Neuronal stem cell (in vitro differentiated cells): Measurements from ENCODE around the gene OCA2.

Source experiments
- DNase-seq: peaks from one replicate; pipeline ENCODE4 v3.0.0-alpha.2; 2013; ENCODE audit warnings: low spot score
- H2AFZ ChIP-seq: one replicate; pipeline ENCODE4 v1.6.1; 2013; ENCODE audit warnings: mild to moderate bottlenecking, low read length, inconsistent platforms
- H2AK5ac ChIP-seq: 2 replicates; pipeline ENCODE4 v1.6.1; 2013; ENCODE audit warnings: low read depth, mild to moderate bottlenecking, inconsistent platforms, low read length, moderate library complexity, mixed read lengths
- H2BK120ac ChIP-seq: 2 replicates; pipeline ENCODE4 v1.6.1; 2013; ENCODE audit warnings: low read depth, mild to moderate bottlenecking, inconsistent platforms, low read length, moderate library complexity, mixed read lengths
- H2BK12ac ChIP-seq: one replicate; pipeline ENCODE4 v1.6.1; 2013; ENCODE audit warnings: low read length, inconsistent platforms
- H2BK15ac ChIP-seq: 2 replicates; pipeline ENCODE4 v1.6.1; 2013; ENCODE audit warnings: mild to moderate bottlenecking, low read length, inconsistent platforms, mixed read lengths
- H2BK5ac ChIP-seq: one replicate; pipeline ENCODE4 v1.6.1; 2013; ENCODE audit warnings: inconsistent platforms, mild to moderate bottlenecking, low read length, moderate library complexity
- H3K14ac ChIP-seq: one replicate; pipeline ENCODE4 v1.6.1; 2013; ENCODE audit warnings: low read length, inconsistent platforms
- H3K18ac ChIP-seq: 2 replicates; pipeline ENCODE4 v1.6.1; 2013; ENCODE audit warnings: low read length, inconsistent platforms
- H3K23ac ChIP-seq: 2 replicates; pipeline ENCODE4 v1.6.1; 2013; ENCODE audit warnings: low read depth, mild to moderate bottlenecking, mixed read lengths, low read length, inconsistent platforms; ENCODE audit not compliant: poor library complexity
- H3K27ac ChIP-seq: replicated peaks from 3 replicates; pipeline ENCODE4 v1.5.1; 2013; ENCODE audit warnings: low read length, inconsistent platforms
- H3K27me3 ChIP-seq, 3 experiments: 2 replicates each; pipeline ENCODE4 v1.6.1; 2013; ENCODE audit warnings: low read length in 3 of 3, mild to moderate bottlenecking in 2 of 3, inconsistent platforms in 1 of 3, low read depth in 1 of 3, mixed read lengths in 1 of 3, moderate library complexity in 1 of 3; ENCODE audit not compliant: control insufficient read depth in 3 of 3, insufficient read depth in 3 of 3
- H3K36me3 ChIP-seq, 2 donors: replicated peaks in 1 of 2; 2 replicates each; pipeline ENCODE4 v1.6.1; 2013; ENCODE audit warnings: low read length in 2 of 2; ENCODE audit not compliant: control insufficient read depth in 2 of 2, insufficient read depth in 2 of 2
- H3K4ac ChIP-seq: 2 replicates; pipeline ENCODE4 v1.6.1; 2013; ENCODE audit warnings: inconsistent platforms, mild to moderate bottlenecking, low read length, moderate library complexity
- H3K4me1 ChIP-seq, 2 donors: 1 replicate in 1 of 2; 2 replicates in 1 of 2; pipeline ENCODE4 v1.6.1; 2013; ENCODE audit warnings: low read length in 2 of 2, low read depth in 1 of 2; ENCODE audit not compliant: control insufficient read depth in 2 of 2, insufficient read depth in 1 of 2
- H3K4me2 ChIP-seq: one replicate; pipeline ENCODE4 v1.6.1; 2013; ENCODE audit warnings: mild to moderate bottlenecking, low read length, inconsistent platforms; ENCODE audit not compliant: insufficient read depth, poor library complexity, severe bottlenecking
- H3K4me3 ChIP-seq, 2 donors: 2 replicates each; pipeline ENCODE4 v1.5.1; 2013; ENCODE audit warnings: low read length in 2 of 2, mild to moderate bottlenecking in 2 of 2, inconsistent platforms in 1 of 2, moderate library complexity in 1 of 2
- H3K79me1 ChIP-seq: one replicate; pipeline ENCODE4 v1.6.1; 2013; ENCODE audit warnings: low read depth, mild to moderate bottlenecking, inconsistent platforms, low read length, moderate library complexity
- H3K9ac ChIP-seq: one replicate; pipeline ENCODE4 v1.6.1; 2013; ENCODE audit warnings: mild to moderate bottlenecking, low read depth, low read length, inconsistent platforms; ENCODE audit not compliant: poor library complexity
- H3K9me3 ChIP-seq, 2 donors: replicated peaks in 1 of 2; 2 replicates each; pipeline versions ENCODE3 to v1.6.1; 2013; ENCODE audit warnings: low read length in 2 of 2, mild to moderate bottlenecking in 2 of 2, inconsistent platforms in 1 of 2, low read depth in 1 of 2, mixed read lengths in 1 of 2, moderate library complexity in 1 of 2; ENCODE audit not compliant: control insufficient read depth in 2 of 2, insufficient read depth in 1 of 2
- H4K8ac ChIP-seq: one replicate; pipeline ENCODE4 v1.6.1; 2013; ENCODE audit warnings: low read depth, mild to moderate bottlenecking, inconsistent platforms, low read length, moderate library complexity
- H4K91ac ChIP-seq: one replicate; pipeline ENCODE4 v1.6.1; 2013; ENCODE audit warnings: low read length, low read depth, mild to moderate bottlenecking, inconsistent platforms; ENCODE audit not compliant: poor library complexity
- WGBS, 2 donors: extraction: QIAGEN DNeasy Blood & Tissue Kit; methylation state at CpG; one replicate each; pipeline ENCODE4 v1.1.7; 2013; ENCODE audit warnings: missing lambda C conversion rate in 2 of 2, mixed read lengths in 1 of 2; ENCODE audit not compliant: insufficient read length in 2 of 2, insufficient replicate concordance in 1 of 2; ENCODE audit errors: extremely low coverage in 2 of 2; 5-methylcytosine and 5-hydroxymethylcytosine counted together

The OCA2 gene

DNA sequence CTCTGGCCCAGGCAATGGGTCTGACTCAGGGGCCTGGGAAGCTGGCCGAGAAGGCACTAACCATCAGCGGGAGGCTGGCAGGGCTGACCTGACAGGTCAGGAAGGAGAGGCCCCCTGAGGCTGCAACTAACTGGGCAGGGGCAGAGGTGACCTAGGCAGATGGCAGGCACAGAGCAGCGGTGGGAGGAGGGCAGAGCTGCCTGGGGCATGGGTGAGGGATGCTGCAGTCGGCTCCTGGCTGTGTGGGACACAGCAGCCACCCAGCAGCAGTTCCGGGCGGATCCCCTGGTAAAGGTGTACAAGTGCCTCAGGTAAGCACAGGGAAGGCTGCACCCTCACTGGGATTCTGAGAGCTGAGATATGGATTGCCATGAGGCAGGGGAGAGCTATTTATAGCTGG, 236.1 kb downstream of the OCA2 start:
- H3K4me2 ChIP-seq, result no peak overlapping the region
- no peak overlapping the region for H2BK15ac ChIP-seq
- WGBS, 2 donors, result no CpG with 5 or more reads among the region's 6 CpGs
- H3K27me3 ChIP-seq, result no peaks in the 10 kb centered on the region
- no peaks in the 10 kb centered on the region for H3K79me1 ChIP-seq
- H3K18ac ChIP-seq, result no peak overlapping the region
- no peak overlapping the region for H3K27ac ChIP-seq
- no peak overlapping the region for H2AK5ac ChIP-seq
- H2BK120ac ChIP-seq, result no peak overlapping the region
- no peak overlapping the region for H3K14ac ChIP-seq
- no peak for DNase-seq
- no peak overlapping the region for H3K4ac ChIP-seq
- H4K91ac ChIP-seq, result no peak overlapping the region
- H3K9ac ChIP-seq, result no peak overlapping the region
- peaks cover 0 to 2% of the 10 kb centered on the region in 2 donors for H3K4me1 ChIP-seq
- no peak overlapping the region for H3K4me3 ChIP-seq
- H3K23ac ChIP-seq, result no peak overlapping the region
- no peak overlapping the region for H2BK5ac ChIP-seq
- no peak overlapping the region for H2BK12ac ChIP-seq
- no peak overlapping the region for H4K8ac ChIP-seq
- no peak overlapping the region for H2AFZ ChIP-seq
- H3K36me3 ChIP-seq, result no peaks in the 10 kb centered on the region
- peaks cover 0 to 7% of the 10 kb centered on the region in 2 donors for H3K9me3 ChIP-seq

DNA sequence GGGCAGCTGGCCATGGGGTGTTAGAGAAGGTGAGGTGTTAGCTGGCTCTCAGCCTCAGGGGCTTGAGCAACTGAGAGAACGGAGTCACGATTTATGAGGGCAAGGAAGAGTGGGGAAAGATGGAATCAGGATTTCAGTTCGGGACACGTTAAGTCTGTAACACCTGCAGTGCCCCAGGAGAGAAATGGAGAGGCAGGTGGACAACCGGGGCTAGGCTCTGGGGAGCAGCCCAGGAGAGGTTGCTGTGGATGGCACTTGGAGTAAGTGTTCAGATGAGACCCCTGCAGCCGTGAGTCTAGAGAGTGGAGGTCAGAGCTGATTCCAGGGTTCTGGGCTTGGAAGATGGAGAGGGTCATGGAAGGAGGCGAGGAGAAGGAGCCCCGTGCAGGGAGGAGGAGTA, 237.9 kb downstream of the OCA2 start:
- H3K18ac ChIP-seq, result no peak overlapping the region
- H2BK12ac ChIP-seq, result no peak overlapping the region
- peaks cover 0 to 7% of the 10 kb centered on the region in 2 donors for H3K9me3 ChIP-seq
- no peak overlapping the region for H3K14ac ChIP-seq
- no peak for DNase-seq
- no peak overlapping the region for H3K23ac ChIP-seq
- no peak overlapping the region for H3K9ac ChIP-seq
- no peak overlapping the region for H3K4me2 ChIP-seq
- H3K4ac ChIP-seq, result no peak overlapping the region
- no peaks in the 10 kb centered on the region for H3K27me3 ChIP-seq
- H2BK5ac ChIP-seq, result no peak overlapping the region
- no peak overlapping the region for H3K4me3 ChIP-seq
- H4K8ac ChIP-seq, result no peak overlapping the region
- peaks cover 0 to 1% of the 10 kb centered on the region in 2 donors for H3K4me1 ChIP-seq
- no peak overlapping the region for H2BK120ac ChIP-seq
- no peaks in the 10 kb centered on the region for H3K36me3 ChIP-seq
- H3K79me1 ChIP-seq, result no peaks in the 10 kb centered on the region
- no peak overlapping the region for H4K91ac ChIP-seq
- no peak overlapping the region for H3K27ac ChIP-seq
- no CpG with 5 or more reads among the region's 8 CpGs for WGBS, 2 donors
- no peak overlapping the region for H2BK15ac ChIP-seq
- H2AFZ ChIP-seq, result no peak overlapping the region
- no peak overlapping the region for H2AK5ac ChIP-seq

DNA sequence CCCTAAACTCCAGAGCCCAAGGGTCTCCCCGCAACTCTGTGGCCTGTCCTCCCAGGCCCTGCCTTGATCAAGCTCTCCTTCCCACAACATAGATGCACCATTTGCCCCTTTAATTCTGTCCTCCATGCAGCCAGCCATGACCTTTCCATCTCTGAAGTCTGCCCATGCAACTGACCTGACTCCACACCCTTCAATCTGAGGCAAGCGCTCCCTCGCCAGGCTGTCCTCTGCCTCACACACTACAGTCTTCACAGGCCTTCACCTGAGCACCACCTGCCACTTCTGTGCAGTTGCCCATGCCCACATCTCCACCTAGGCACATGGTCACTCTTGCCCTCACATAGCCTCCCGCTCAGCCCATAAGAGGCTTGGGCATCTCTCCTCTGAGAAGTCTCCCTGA, 244.0 kb downstream of the OCA2 start:
- H3K18ac ChIP-seq, result no peak overlapping the region
- no CpG with 5 or more reads among the region's 4 CpGs for WGBS, 2 donors
- no peak overlapping the region for H4K91ac ChIP-seq
- H3K9ac ChIP-seq, result peak overlapping the region; percentile 4
- no peaks in the 10 kb centered on the region for H3K4me1 ChIP-seq
- H2BK15ac ChIP-seq, result no peak overlapping the region
- H3K4me2 ChIP-seq, result no peak overlapping the region
- H3K23ac ChIP-seq, result no peak overlapping the region
- H2AFZ ChIP-seq, result no peak overlapping the region
- no peak overlapping the region for H3K27ac ChIP-seq
- no peaks in the 10 kb centered on the region for H3K79me1 ChIP-seq
- no peak overlapping the region for H3K14ac ChIP-seq
- no peak overlapping the region for H2BK5ac ChIP-seq
- no peak overlapping the region for H3K4me3 ChIP-seq
- H2BK12ac ChIP-seq, result no peak overlapping the region
- H3K27me3 ChIP-seq, result no peaks in the 10 kb centered on the region
- H2AK5ac ChIP-seq, result no peak overlapping the region
- no peaks in the 10 kb centered on the region for H3K36me3 ChIP-seq
- no peak overlapping the region for H4K8ac ChIP-seq
- H3K4ac ChIP-seq, result no peak overlapping the region
- DNase-seq, result no peak
- peaks cover 0 to 6% of the 10 kb centered on the region in 2 donors for H3K9me3 ChIP-seq
- H2BK120ac ChIP-seq, result no peak overlapping the region

DNA sequence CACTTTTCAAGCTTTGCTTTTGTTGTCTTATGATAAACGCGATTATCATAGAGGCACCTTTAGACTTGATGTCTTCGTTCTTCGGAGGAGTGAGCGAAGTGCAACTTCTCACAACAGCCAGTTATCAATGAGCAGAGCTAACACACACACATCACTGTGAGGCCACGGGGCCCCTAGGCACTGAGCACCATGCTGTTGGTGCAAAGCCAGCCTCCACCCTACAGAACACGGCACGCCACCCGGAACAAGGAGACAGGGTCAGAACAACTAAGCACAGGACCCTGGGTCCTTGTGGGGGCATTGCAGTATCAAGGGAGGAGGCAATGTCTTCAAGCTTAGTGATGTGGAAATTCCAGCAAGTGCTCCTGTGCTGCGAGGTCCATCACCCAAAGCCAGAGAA, 244.5 kb downstream of the OCA2 start:
- Histone ChIP-seq H3K18ac (no peak overlapping the region), H3K4me2 (no peak overlapping the region), H4K91ac (no peak overlapping the region), H2AK5ac (no peak overlapping the region), H2BK12ac (no peak overlapping the region), H2BK15ac (no peak overlapping the region), H3K4me3 (no peak overlapping the region), H4K8ac (no peak overlapping the region), H2BK120ac (no peak overlapping the region), H3K9me3 (peaks cover 0 to 7% of the 10 kb centered on the region in 2 donors), H2BK5ac (no peak overlapping the region), H3K27ac (no peak overlapping the region), H3K4me1 (no peaks in the 10 kb centered on the region), H3K79me1 (no peaks in the 10 kb centered on the region), H3K4ac (no peak overlapping the region), H2AFZ (no peak overlapping the region), H3K14ac (no peak overlapping the region), H3K36me3 (no peaks in the 10 kb centered on the region), H3K9ac (no peak overlapping the region), H3K27me3 (no peaks in the 10 kb centered on the region), H3K23ac (no peak overlapping the region)
- DNase-seq, result no peak
- whole genome bisulfite sequencing, 2 donors, result no CpG with 5 or more reads among the region's 10 CpGs
